GM21723 (cell line): ENCODE results near the gene ARID2.
A peak's percentile ranks its signal among the peaks of the same experiment; 100 is the strongest.

ENCODE experiments used
- ATAC-seq: cut with Tn5 transposase; IDR thresholded peaks from one replicate; pipeline ENCODE4 v1.9.1; 2021; ENCODE audit warnings: mild to moderate bottlenecking, moderate library complexity; ENCODE audit not compliant: unreplicated experiment

Gene ARID2

GRCh38 chr12:45721369-45721768 lies 8.1 kb upstream of the ARID2 start:
- no peak for ATAC-seq

- ATAC-seq: no peak
Observed at GRCh38 chr12:45721954-45722353, 7.6 kb upstream of the ARID2 start.

GRCh38 chr12:45725631-45726602 lies 3.6 kb upstream of the ARID2 start:
- ATAC-seq: no peak

- no peak for ATAC-seq
Observed at GRCh38 chr12:45726603-45727300, 2.8 kb upstream of the ARID2 start.

GRCh38 chr12:45727301-45727979 lies 2.1 kb upstream of the ARID2 start:
- peak; percentile 48 for ATAC-seq

GRCh38 chr12:45727980-45728629 lies 1.4 kb upstream of the ARID2 start:
- ATAC-seq: peak; percentile 0

- ATAC-seq: peak; percentile 59
Observed at GRCh38 chr12:45728630-45729232, 775 bp upstream of the ARID2 start.

- ATAC-seq: no peak
Observed at GRCh38 chr12:45730084-45730347, 510 bp downstream of the ARID2 start.

- ATAC-seq: no peak
Observed at GRCh38 chr12:45730348-45731189, 1.1 kb downstream of the ARID2 start.

- no peak for ATAC-seq
Observed at GRCh38 chr12:45731190-45731775, 1.8 kb downstream of the ARID2 start.

GRCh38 chr12:45732250-45732649 lies 2.7 kb downstream of the ARID2 start:
- ATAC-seq: no peak

GRCh38 chr12:45732936-45733335 lies 3.4 kb downstream of the ARID2 start:
- ATAC-seq: no peak

- no peak for ATAC-seq
Observed at GRCh38 chr12:45737638-45738037, 8.1 kb downstream of the ARID2 start.

GRCh38 chr12:45742590-45742989 lies 13.1 kb downstream of the ARID2 start:
- ATAC-seq: no peak

- no peak for ATAC-seq
Observed at GRCh38 chr12:45743247-45743646, 13.7 kb downstream of the ARID2 start.

GRCh38 chr12:45745861-45746277 lies 16.4 kb downstream of the ARID2 start:
- ATAC-seq: no peak

- ATAC-seq: no peak
Observed at GRCh38 chr12:45756666-45757065, 27.2 kb downstream of the ARID2 start.

- no peak for ATAC-seq
Observed at GRCh38 chr12:45757172-45757571, 27.7 kb downstream of the ARID2 start.

GRCh38 chr12:45760333-45760732 lies 30.8 kb downstream of the ARID2 start:
- ATAC-seq: no peak
